Choroid plexus epithelial cell (primary cell): ENCODE measurements around the gene TMEM132D.

ENCODE experiments used
- DNase-seq: peaks from one replicate; pipeline ENCODE4 v3.0.0-alpha.2; 2010; ENCODE audit warnings: low read depth
- H3K4me3 ChIP-seq: 2 replicates; pipeline ENCODE4 v1.5.1; 2011; ENCODE audit warnings: low read depth, mild to moderate bottlenecking, control low read depth, low read length, moderate library complexity
- CTCF ChIP-seq: conservative IDR thresholded peaks from 2 replicates; pipeline ENCODE4 v1.5.1; 2011; ENCODE audit warnings: low read depth, mild to moderate bottlenecking, control low read depth, inconsistent platforms, low read length, moderate library complexity

TMEM132D gene

GRCh38 chr12:129372348-129372747 is 531.5 kb downstream of the TMEM132D start:
- no peak for TF ChIP-seq CTCF
- DNase-seq: no peak

GRCh38 chr12:129371268-129371667 is 532.6 kb downstream of the TMEM132D start:
- H3K4me3 ChIP-seq: no peak overlapping the region
- DNase-seq: no peak
- TF ChIP-seq CTCF: no peak

More at GRCh38 chr12:129372348-129372747, 531.5 kb downstream of the TMEM132D start:
- no peak overlapping the region for H3K4me3 ChIP-seq

- TF ChIP-seq CTCF: no peak
Observed at GRCh38 chr12:129366656-129367055, 537.2 kb downstream of the TMEM132D start.

GRCh38 chr12:129363041-129363440 is 540.8 kb downstream of the TMEM132D start:
- DNase-seq: no peak
- no peak overlapping the region for H3K4me3 ChIP-seq
- TF ChIP-seq CTCF: no peak

More at GRCh38 chr12:129366656-129367055, 537.2 kb downstream of the TMEM132D start:
- H3K4me3 ChIP-seq: no peak overlapping the region
- DNase-seq: no peak

- H3K4me3 ChIP-seq: no peak overlapping the region
- TF ChIP-seq CTCF: no peak
- no peak for DNase-seq
Observed at GRCh38 chr12:129357233-129357632, 546.6 kb downstream of the TMEM132D start.

- H3K4me3 ChIP-seq: no peak overlapping the region
- no peak for TF ChIP-seq CTCF
- DNase-seq: no peak
Observed at GRCh38 chr12:129351481-129351880, 552.3 kb downstream of the TMEM132D start.

- no peak for DNase-seq
- no peak overlapping the region for H3K4me3 ChIP-seq
- TF ChIP-seq CTCF: no peak
Observed at GRCh38 chr12:129339336-129339735, 564.5 kb downstream of the TMEM132D start.
